Lung (tissue), 12 donors: ENCODE results near the gene HEXIM1. TPM values are rescaled to one million over a fixed set of nuclear protein-coding genes. Genes with fewer than 3 reads are reported as not detected.

ENCODE experiments used
- ATAC-seq: fragments of 200-7000 bp; cut with Tn5 transposase; one replicate; pipeline ENCODE4 v1.9.1; 2020; ENCODE audit warnings: moderate number of reproducible peaks; ENCODE audit not compliant: insufficient read depth, low FRiP score
- DNase-seq, 3 donors: peaks; one replicate each; pipeline ENCODE4 v3.0.0-alpha.2; 2013 to 2017
- H3K27ac ChIP-seq, 2 donors: one replicate each; pipeline ENCODE4 v1.5.1; 2013; ENCODE audit warnings: mild to moderate bottlenecking in 2 of 2, moderate library complexity in 2 of 2, control low read depth in 1 of 2, inconsistent platforms in 1 of 2, low read depth in 1 of 2, low read length in 1 of 2
- H3K27me3 ChIP-seq, 3 donors: one replicate each; pipeline ENCODE4 v1.5.1; 2013; ENCODE audit warnings: low read length in 2 of 3; ENCODE audit not compliant: control insufficient read depth in 3 of 3, insufficient read depth in 3 of 3
- H3K36me3 ChIP-seq, 4 donors: one replicate each; pipeline ENCODE4 v1.5.1; 2013; ENCODE audit warnings: low read length in 4 of 4, mild to moderate bottlenecking in 1 of 4, moderate library complexity in 1 of 4; ENCODE audit not compliant: control insufficient read depth in 4 of 4, insufficient read depth in 4 of 4
- H3K4me1 ChIP-seq, 5 donors: one replicate each; pipeline ENCODE4 v1.5.1; 2013; ENCODE audit warnings: low read length in 5 of 5, mild to moderate bottlenecking in 2 of 5, moderate library complexity in 1 of 5; ENCODE audit not compliant: control insufficient read depth in 5 of 5, insufficient read depth in 5 of 5
- H3K4me3 ChIP-seq: one replicate; pipeline ENCODE4 v1.5.1; 2013; ENCODE audit warnings: mild to moderate bottlenecking, control low read depth, moderate library complexity
- H3K9ac ChIP-seq, 2 donors: one replicate each; pipeline ENCODE4 v1.5.1; 2013; ENCODE audit warnings: low read length in 2 of 2, control low read depth in 1 of 2; ENCODE audit not compliant: insufficient read depth in 1 of 2
- H3K9me3 ChIP-seq, 4 donors: one replicate each; pipeline ENCODE4 v1.5.1; 2013; ENCODE audit warnings: low read length in 3 of 4, mild to moderate bottlenecking in 1 of 4, moderate library complexity in 1 of 4; ENCODE audit not compliant: control insufficient read depth in 4 of 4, insufficient read depth in 3 of 4
- CTCF ChIP-seq: IDR thresholded peaks from 2 replicates; pipeline ENCODE4 v1.5.1; 2012; ENCODE audit warnings: mild to moderate bottlenecking; ENCODE audit errors: control extremely low read depth, extremely low read depth
- WGBS, 2 donors: extraction: QIAGEN DNeasy Blood & Tissue Kit; methylation state at CpG; one replicate each; pipeline ENCODE4 v1.1.7; 2013; 5-methylcytosine and 5-hydroxymethylcytosine counted together
- polyA plus RNA-seq, 2 donors: library from polyadenylated mRNA; stranded (reverse); fragments of 200-250 nt; gene quantifications; one replicate each; pipeline ENCODE4 v1.2.1, GENCODE V29; 2013
- total RNA-seq, 2 donors: library from RNA; depleted of rRNA in 1 of 2; stranded (reverse); fragments of >200 nt in 1 of 2; gene quantifications; one replicate each; pipeline ENCODE4 v1.2.1, GENCODE V29; 2014 to 2021
- donor health status: control.
- donor health status: control.
- donor health status: Bipolar disorder and iron deficiency.
- donor health status: healthy.
- donor health status: DM: yes; HTN: yes; CAD: no.

HEXIM1 gene
- total and polyA plus RNA-seq, 4 donors = 14.5 to 34.4 (median 22.0) TPM

GRCh38 chr17:45127207-45127547 is 21.1 kb upstream of the HEXIM1 start:
- no peaks in the 10 kb centered on the region for H3K36me3 ChIP-seq
- H3K9me3 ChIP-seq = no peaks in the 10 kb centered on the region
- H3K4me3 ChIP-seq = no peak overlapping the region
- ATAC-seq = no peak
- H3K27me3 ChIP-seq = no peaks in the 10 kb centered on the region
- peak overlapping the region; percentile 62 to 87 for H3K27ac ChIP-seq
- TF ChIP-seq CTCF = no peak
- peaks cover 0 to 34% (median 9%) of the 10 kb centered on the region in 5 donors for H3K4me1 ChIP-seq
- 71 to 76% methylated on average over 8 of the region's 8 CpGs for WGBS, 2 donors
- no peak overlapping the region for H3K9ac ChIP-seq
- no peak for DNase-seq

GRCh38 chr17:45127548-45128300 is 20.6 kb upstream of the HEXIM1 start:
- Histone ChIP-seq H3K27ac (peak overlapping the region; percentile 62 to 87), H3K36me3 (no peaks in the 10 kb centered on the region), H3K9me3 (no peaks in the 10 kb centered on the region), H3K4me3 (no peak overlapping the region), H3K4me1 (peaks cover 0 to 33% (median 9%) of the 10 kb centered on the region in 5 donors), H3K9ac (no peak overlapping the region), H3K27me3 (no peaks in the 10 kb centered on the region)
- no peak for TF ChIP-seq CTCF
- DNase-seq (peak in 2 of 3 donors; percentile 34 to 54), ATAC-seq (no peak)
- WGBS, 2 donors = 42 to 62% methylated on average over 20 of the region's 20 CpGs

DNA sequence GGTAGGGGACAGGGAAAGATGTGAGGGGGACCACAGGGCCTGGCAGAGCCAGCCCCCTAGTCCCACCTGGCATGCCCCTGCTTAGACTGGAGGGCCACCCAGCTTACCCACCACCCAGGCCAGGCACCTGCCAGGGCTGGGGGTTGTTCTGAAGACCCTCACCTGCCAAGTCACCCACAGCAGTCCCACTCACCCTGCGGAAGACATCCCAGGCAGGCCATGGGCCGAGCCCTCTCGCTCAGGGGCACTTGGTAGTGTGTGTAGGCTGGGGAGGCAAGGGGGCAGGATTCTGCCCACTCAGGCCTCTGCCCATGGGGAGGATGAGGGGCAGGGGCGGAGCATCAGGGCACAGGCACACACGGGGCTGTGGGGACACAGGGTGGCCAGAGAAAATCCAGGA is 19.9 kb upstream of the HEXIM1 start:
- no peak for TF ChIP-seq CTCF
- H3K9ac ChIP-seq = no peak overlapping the region
- no peak overlapping the region for H3K4me3 ChIP-seq
- H3K27ac ChIP-seq = peak overlapping the region; percentile 62 to 87
- no peaks in the 10 kb centered on the region for H3K9me3 ChIP-seq
- DNase-seq (no peak), ATAC-seq (no peak)
- WGBS, 2 donors = 80 to 82% methylated on average over 5 of the region's 5 CpGs
- no peaks in the 10 kb centered on the region for H3K27me3 ChIP-seq
- no peaks in the 10 kb centered on the region for H3K36me3 ChIP-seq
- peaks cover 0 to 31% (median 9%) of the 10 kb centered on the region in 5 donors for H3K4me1 ChIP-seq
